ENCODE data around the gene RIMBP2.

RIMBP2 gene

DNA sequence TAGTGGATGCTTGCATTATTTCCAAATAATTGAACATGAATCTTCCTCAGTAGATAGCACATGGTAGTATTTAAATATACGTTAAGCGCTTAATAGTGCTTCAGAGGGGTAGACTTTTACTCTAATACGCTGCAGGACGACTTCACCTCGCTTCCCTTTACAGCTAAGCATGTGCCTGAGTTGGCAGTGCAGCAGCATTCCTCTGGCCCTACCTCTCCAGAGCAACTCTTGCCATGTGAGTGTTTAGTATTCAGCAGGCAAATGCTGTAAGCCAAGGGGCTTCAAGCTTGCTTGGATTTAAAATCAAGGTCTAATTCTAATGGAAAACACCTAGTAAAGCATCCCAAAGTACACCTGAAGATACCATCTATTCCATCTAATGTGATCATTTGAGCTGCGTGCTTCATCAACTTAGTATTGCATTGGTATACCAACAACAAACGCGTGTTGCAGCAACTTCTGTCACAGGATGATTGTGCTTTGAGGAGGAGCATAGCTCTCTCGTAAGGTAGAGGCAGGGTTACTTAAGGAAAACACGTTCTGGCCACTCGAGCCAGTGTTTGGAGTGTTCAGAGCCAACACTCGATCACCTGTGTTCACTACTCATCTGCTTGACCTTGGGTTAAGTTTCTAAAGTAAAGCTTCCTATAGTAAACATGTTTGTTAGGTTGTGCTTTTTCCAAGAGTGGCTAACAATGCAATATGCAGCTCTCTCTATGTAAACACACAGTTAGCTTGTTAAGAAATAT lies 317.8 kb downstream of the RIMBP2 start:
- no peak for DNase-seq

DNA sequence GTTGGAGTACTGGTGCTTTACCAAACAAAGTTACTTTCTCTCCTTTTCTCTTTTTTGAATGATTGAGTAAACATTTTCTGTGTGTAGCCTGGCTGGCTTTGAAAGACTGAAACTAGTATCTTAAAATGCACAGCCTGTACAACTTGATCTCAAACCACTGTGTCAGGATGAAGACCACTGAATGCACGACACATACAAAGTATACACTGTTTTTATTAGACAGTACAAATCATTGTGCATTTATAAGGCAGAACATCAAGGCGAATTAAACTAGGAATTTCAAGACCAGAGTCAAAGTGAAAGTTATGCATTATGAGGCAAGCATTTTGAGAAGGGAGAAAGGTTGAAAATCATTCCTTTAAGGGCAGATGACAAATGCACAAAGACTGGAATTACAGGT lies 319.4 kb downstream of the RIMBP2 start:
- no peak for DNase-seq

GRCh38 chr12:130394906-130395305 lies 321.2 kb downstream of the RIMBP2 start:
- DNase-seq: no peak

GRCh38 chr12:130391186-130391585 lies 324.9 kb downstream of the RIMBP2 start:
- DNase-seq: no peak

- DNase-seq: no peak
Measured at GRCh38 chr12:130385193-130385592, 330.9 kb downstream of the RIMBP2 start.

DNA sequence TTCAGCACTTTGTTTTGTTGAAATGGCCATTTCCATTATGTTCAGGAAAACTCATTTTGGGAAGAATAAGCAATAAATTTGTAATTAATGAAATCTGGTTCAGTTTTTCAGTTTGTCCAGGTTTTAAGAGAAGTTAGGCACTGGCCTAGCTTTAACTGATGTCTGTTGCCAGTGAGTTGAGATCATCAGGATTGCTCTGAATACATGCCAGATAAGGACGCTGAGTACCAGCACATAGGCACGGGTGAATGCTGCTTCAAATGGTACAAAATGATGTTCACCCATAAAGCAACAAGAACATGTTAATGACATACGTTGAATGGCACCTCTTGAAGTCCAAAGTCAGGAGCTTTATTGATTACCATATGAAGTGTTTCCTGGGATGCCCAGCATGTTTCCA lies 331.9 kb downstream of the RIMBP2 start:
- no peak for DNase-seq

DNA sequence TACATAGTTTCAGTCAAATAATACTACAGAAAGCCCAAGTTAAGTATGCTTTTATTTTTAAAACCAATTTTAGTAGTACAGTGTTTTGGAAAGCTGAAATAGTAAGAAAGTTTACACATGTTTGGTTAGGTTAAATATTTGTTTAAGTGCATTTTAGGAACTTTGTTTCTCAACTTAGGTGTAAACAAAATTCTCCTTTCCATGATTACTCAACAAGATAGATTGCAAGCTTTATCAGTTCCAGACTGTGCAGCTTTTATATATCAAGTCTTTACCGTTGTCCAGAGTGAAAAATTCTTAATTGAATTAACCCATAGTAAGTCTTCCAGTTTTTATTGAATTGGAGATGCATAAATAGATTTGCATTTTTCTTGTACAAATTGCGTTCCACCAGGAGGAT lies 333.3 kb downstream of the RIMBP2 start:
- no peak for DNase-seq

DNA sequence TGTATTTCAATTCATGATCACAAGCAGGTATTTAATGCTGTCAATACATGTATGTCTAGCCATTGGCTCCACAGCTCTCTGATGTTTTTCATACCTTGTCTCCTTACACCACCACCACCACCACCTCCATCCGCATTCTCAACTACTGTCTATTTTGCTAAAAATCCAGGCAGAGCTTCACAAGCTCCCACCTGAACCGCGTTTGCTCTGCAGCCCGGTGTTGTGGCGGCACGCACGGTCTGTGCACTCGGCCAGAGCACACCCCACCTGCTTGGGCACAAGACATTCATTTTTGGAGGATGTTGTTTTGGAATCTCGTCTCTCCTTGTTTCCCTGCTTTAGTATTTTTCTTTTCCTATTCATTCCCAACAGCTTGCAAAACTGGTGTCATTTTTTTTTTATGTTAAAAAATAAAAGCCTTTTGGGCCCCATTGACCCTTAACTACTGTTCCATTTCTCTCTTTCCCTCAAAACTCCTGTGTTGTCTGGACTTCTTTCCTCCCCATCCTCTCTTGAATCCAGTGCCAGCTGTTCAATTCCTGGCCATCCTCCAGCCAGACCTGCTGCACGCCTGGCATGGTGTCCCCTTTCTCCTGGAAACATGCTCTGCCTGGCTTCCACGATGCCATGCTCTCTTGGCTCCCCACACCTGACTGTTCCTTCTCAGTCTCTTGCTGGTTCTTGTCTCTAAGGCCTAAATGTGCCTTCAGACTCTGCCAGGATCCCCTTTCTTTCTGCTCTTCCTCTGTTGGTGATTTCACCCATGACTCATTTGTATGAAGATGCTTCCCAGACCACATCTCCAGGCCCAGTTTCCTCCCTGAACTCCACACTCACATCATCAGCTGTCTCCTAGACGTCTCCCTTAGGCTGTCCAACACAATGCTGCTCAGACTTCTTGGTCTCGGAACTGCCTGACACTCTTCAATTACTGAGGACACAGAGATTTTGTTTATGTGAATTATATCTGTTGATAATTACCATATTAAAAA lies 340.5 kb downstream of the RIMBP2 start:
- DNase-seq: no peak

DNA sequence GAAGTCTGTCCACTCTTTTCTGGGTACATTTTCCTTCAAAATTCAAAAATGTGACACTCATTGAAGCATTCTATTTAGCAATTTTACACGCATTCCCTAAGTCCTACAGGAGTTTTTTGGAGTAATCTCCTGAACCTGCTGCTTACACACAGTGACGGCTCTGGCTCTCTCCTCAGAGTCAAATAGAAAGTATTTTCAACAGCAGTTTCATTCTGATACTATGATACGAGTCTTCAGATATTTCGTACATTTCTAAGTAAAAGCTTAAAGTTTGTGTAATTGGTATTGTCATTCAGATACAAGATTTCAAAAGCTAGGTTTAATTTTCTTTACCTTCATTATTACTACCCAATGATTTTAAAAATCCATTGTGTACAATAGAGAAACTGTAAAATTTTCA lies 342.0 kb downstream of the RIMBP2 start:
- DNase-seq: no peak

DNA sequence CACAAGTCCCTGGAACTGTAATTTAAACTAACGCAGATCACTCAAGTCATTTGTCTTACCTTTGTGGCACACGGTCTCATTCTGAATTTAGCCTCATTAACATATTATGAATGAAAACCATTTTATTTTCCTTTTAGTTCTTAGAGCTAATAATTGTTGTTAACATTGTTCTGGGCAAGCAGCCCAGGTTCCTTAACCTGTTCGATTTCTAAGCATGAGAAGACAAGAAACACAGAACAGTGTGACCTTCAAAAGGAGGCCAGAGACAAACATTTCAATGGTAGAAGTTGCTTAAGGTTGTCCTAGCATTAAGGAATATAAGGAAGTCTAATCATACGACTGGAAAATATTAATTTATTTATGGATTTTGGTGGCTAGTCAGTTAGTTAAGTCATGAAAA lies 343.2 kb downstream of the RIMBP2 start:
- no peak for DNase-seq

GRCh38 chr12:130371296-130371695 lies 344.8 kb downstream of the RIMBP2 start:
- DNase-seq: no peak

GRCh38 chr12:130369816-130370215 lies 346.3 kb downstream of the RIMBP2 start:
- DNase-seq: no peak

GRCh38 chr12:130367523-130367922 lies 348.6 kb downstream of the RIMBP2 start:
- DNase-seq: no peak

DNA sequence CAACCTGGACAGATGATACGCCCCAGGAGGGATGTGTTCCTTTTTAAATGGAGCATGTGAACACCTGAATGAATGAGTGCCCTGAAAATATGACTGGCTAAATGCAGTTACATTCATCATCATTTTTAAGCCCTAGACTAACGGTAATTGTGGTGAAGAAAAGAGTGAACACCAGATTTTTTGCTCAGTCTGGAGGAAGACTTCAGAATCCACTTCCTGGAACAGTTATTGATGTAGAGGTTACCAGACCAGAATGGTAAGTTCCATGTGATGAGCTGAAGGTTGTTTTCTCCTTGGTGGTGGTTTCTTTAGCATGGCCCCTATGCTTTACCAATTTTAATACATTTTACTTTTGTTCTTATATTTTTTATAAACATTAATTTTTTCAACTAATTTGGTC lies 349.1 kb downstream of the RIMBP2 start:
- no peak for DNase-seq

- DNase-seq: no peak
Measured at GRCh38 chr12:130366159-130366558, 349.9 kb downstream of the RIMBP2 start.

DNA sequence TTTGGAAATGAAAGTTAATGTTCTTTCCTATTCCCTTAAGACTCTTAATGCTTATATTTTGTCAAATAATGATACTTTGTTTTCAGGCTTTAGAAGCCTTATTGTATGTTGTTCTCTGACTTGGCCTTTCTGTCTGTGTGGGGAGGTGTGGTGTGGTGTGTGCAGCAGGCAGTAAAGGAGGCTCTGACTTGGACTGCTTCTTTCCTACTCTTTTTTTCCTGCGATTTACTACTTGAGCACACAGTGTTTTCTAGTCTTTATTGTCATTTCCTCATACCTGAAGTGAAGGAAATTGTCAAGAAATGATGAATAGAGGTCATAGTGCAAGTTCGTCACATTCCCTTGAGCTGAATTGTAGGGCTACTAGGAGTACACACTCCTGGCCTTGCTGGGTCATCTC lies 351.5 kb downstream of the RIMBP2 start:
- DNase-seq: no peak

DNA sequence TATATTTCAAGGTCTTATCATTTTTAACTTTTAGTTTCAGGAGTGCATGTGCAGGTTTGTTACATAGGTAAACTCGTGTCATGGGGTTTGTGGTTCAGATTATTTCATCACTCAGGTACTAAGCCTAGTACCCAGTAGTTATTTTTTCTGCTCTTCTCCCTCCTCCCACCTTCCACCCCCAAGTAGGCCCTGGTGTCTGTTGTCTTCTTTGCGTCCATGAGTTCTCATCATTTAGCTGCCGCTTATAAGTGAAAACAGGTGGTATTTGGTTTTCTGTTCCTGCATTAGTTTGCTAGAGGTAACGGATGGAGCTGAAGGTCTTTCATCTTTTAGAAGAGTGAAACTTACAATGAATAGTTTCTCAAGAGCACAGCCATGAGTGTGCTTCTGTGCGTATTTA lies 354.0 kb downstream of the RIMBP2 start:
- DNase-seq: no peak

GRCh38 chr12:130357729-130358330 lies 358.3 kb downstream of the RIMBP2 start:
- DNase-seq: no peak

DNA sequence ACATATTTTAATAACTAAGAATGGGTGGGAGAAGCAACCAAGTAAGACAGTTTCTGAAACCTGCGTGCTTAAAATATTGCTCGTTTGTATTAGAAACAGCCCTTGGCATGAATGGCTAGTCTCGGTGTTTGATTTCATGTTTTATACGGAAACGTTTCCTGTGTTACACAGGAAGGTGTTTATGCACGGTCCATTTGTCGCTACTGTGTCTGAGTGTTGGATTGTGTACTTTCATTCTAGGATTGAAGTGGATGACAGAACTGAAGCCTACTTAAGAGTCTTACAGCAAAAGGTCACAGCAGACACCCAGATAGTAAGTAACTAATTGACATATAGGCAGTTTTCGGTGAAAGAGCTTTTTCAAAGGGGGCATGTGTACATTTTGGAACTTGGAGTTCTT lies 358.9 kb downstream of the RIMBP2 start:
- DNase-seq: no peak

DNA sequence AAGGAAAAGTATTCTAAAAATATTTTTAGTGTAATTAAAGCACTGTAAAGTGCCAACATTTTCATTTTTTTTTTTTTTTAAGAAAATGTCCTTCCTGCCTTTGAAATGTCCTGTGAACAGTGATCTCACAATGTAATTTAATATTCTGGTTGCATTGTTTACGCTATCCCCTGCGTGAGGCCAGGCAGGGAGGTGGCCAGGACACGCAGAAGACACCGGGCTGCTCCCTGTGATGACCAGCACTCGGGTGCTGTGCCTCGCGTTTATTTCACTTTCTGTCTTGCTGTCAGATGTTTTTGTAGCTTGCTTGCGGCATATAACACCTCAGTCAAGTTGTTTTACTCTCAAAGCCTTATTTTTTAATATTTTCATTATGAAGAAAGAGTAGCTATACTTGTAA lies 359.9 kb downstream of the RIMBP2 start:
- DNase-seq: no peak

DNA sequence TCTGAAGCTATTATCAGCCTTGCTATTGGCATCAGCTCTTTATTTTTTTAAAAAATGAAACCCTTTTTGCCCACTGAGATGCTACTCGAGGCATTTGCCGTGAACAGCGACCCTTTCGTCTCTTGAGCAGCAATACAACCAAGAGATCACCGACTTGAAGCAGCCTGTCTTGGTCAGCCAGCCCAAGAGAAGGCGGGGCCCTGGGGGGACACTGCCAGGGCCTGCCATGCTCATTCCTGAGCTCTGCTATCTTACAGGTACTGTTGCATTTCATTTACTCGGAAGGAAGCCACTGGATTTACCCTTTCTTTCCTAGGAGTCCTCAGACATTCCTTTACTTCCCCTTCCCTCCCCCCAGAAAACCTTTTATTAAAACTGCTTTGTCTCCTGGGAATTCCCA lies 361.7 kb downstream of the RIMBP2 start:
- no peak for DNase-seq

DNA sequence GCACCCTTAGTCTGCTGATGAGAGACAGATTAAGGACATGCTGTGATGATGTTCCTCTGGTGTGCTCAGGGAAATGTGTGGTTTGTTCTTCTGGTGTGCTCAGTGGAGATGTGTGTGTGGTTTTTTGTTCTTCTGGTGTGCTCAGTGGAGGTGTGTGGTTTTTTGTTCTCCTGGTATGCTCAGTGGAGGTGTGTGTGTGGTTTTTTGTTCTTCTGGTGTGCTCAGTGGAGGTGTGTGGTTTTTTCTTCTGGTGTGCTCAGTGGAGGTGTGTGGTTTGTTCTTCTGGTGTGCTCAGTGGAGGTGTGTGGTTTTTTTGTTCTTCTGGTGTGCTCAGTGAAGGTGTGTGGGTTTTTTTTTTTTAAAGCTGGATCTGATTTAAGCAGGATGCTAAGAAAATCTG lies 363.0 kb downstream of the RIMBP2 start:
- no peak for DNase-seq

GRCh38 chr12:130351326-130351725 lies 364.8 kb downstream of the RIMBP2 start:
- DNase-seq: no peak

- no peak for DNase-seq
Measured at GRCh38 chr12:130350715-130351114, 365.4 kb downstream of the RIMBP2 start.

Data from suppressor macrophage (primary cell).